Central memory CD4-positive, alpha-beta T cell (primary cell): ENCODE results near the gene SLC25A51.

ENCODE experiments used
- DNase-seq: peaks from one replicate; pipeline ENCODE4 v3.0.0; 2022
- total RNA-seq, 3 experiments: gene quantifications; one replicate each; lab custom pipeline; 2026; lab: John Stamatoyannopoulos, UW

Gene SLC25A51
- total RNA-seq = 15.6 to 30.8 (median 27.5) reads per million in 3 experiments

- peak; percentile 95 for DNase-seq
Measured at GRCh38 chr9:37903647-37904444, at the start of gene SLC25A51. Gene SLC25A51, minus strand, starts transcription at chr9:37904127. Its CDS starts 15,577 bp downstream, at chr9:37888550.

- DNase-seq = no peak
Measured at GRCh38 chr9:37953206-37953774, 49.4 kb upstream of the SLC25A51 start.

- DNase-seq = no peak
Measured at GRCh38 chr9:37952731-37953130, 48.8 kb upstream of the SLC25A51 start.

GRCh38 chr9:37951671-37952449, 47.9 kb upstream of the SLC25A51 start:
- DNase-seq = no peak

- DNase-seq = no peak
Measured at GRCh38 chr9:37950561-37950960, 46.6 kb upstream of the SLC25A51 start.

GRCh38 chr9:37949576-37949975, 45.6 kb upstream of the SLC25A51 start:
- DNase-seq = no peak

GRCh38 chr9:37948417-37948980, 44.6 kb upstream of the SLC25A51 start:
- no peak for DNase-seq

- no peak for DNase-seq
Measured at GRCh38 chr9:37947977-37948376, 44.0 kb upstream of the SLC25A51 start.

- DNase-seq = no peak
Measured at GRCh38 chr9:37947471-37947870, 43.5 kb upstream of the SLC25A51 start.

- DNase-seq = no peak
Measured at GRCh38 chr9:37946971-37947370, 43.0 kb upstream of the SLC25A51 start.

- no peak for DNase-seq
Measured at GRCh38 chr9:37946041-37946440, 42.1 kb upstream of the SLC25A51 start.

- no peak for DNase-seq
Measured at GRCh38 chr9:37944671-37945481, 40.9 kb upstream of the SLC25A51 start.

GRCh38 chr9:37944266-37944650, 40.3 kb upstream of the SLC25A51 start:
- DNase-seq = no peak

GRCh38 chr9:37943345-37944265, 39.7 kb upstream of the SLC25A51 start:
- no peak for DNase-seq

GRCh38 chr9:37942621-37943344, 38.9 kb upstream of the SLC25A51 start:
- no peak for DNase-seq

- DNase-seq = no peak
Measured at GRCh38 chr9:37941253-37941652, 37.3 kb upstream of the SLC25A51 start.

- no peak for DNase-seq
Measured at GRCh38 chr9:37939575-37940095, 35.7 kb upstream of the SLC25A51 start.

- no peak for DNase-seq
Measured at GRCh38 chr9:37938121-37938891, 34.4 kb upstream of the SLC25A51 start.

GRCh38 chr9:37937366-37937765, 33.4 kb upstream of the SLC25A51 start:
- no peak for DNase-seq
